HepG2 (cell line): ENCODE results near the gene PDGFB. TPM values are rescaled to one million over a fixed set of nuclear protein-coding genes. Genes with fewer than 3 reads are reported as not detected.
A peak's percentile ranks its signal among the peaks of the same experiment; 100 is the strongest.

Experiments
- KAT7 ChIP-seq: IDR thresholded peaks from 2 replicates; pipeline ENCODE4 v1.6.1; 2018; ENCODE audit warnings: borderline replicate concordance, missing compliant biosample characterization
- KLF11 ChIP-seq: IDR thresholded peaks from 2 replicates; pipeline ENCODE4 v1.6.1; 2016; ENCODE audit warnings: missing compliant biosample characterization
- MED1 ChIP-seq: sonication (generic); formaldehyde crosslinking; IDR thresholded peaks from 2 replicates; pipeline ENCODE4 v1.4.0; 2020; ENCODE audit warnings: missing genetic modification reagents
- MTA1 ChIP-seq: sonication (generic); formaldehyde crosslinking; IDR thresholded peaks from 2 replicates; pipeline ENCODE4 v1.4.0; 2020; ENCODE audit warnings: missing genetic modification reagents, mild to moderate bottlenecking, borderline replicate concordance
- SALL1 ChIP-seq: sonication (generic); formaldehyde crosslinking; IDR thresholded peaks from 2 replicates; pipeline ENCODE4 v1.8.0; 2022; ENCODE audit warnings: mild to moderate bottlenecking, missing genetic modification reagents
- SMC3 ChIP-seq: IDR thresholded peaks from 2 replicates; pipeline ENCODE4 v1.6.1; 2011; ENCODE audit warnings: low read length, improper control_type of control experiment
- TFDP1 ChIP-seq: IDR thresholded peaks from 2 replicates; pipeline ENCODE4 v1.6.1; 2016; ENCODE audit warnings: missing compliant biosample characterization, missing genetic modification reagents, borderline replicate concordance
- ZNF503 ChIP-seq: sonication (generic); formaldehyde crosslinking; IDR thresholded peaks from 2 replicates; pipeline ENCODE4 v1.4.0; 2020; ENCODE audit warnings: missing genetic modification reagents
- ZNF691 ChIP-seq: sonication (generic); formaldehyde crosslinking; IDR thresholded peaks from 2 replicates; pipeline ENCODE4 v1.4.0; 2020; ENCODE audit warnings: missing genetic modification reagents, low read depth, mild to moderate bottlenecking, borderline replicate concordance
- ZNF773 ChIP-seq: sonication (generic); formaldehyde crosslinking; IDR thresholded peaks from 2 replicates; pipeline ENCODE4 v1.4.0; 2020; ENCODE audit warnings: missing genetic modification reagents, borderline replicate concordance
- ZSCAN22 ChIP-seq: sonication (generic); formaldehyde crosslinking; IDR thresholded peaks from 2 replicates; pipeline ENCODE4 v1.4.0; 2020; ENCODE audit warnings: mild to moderate bottlenecking, missing genetic modification reagents
- polyA plus RNA-seq, 8 experiments: library from polyadenylated mRNA; depleted of rRNA in 3 of 8; stranded (reverse) in 7 of 8; unstranded in 1 of 8; fragments of >200 nt; fragmentation: Illumina TruSeq in 4 of 8; extraction: Trizol in 4 of 8; gene quantifications; 2 replicates each; pipeline versions ENCODE4 v1.2.1 to v1.2.3, GENCODE V29; 2011 to 2016; ENCODE audit warnings: low read depth in 4 of 8, missing spikeins in 1 of 8, mixed read lengths in 1 of 8; ENCODE audit not compliant: insufficient read depth in 1 of 8
- total RNA-seq, 5 experiments: library from RNA; depleted of rRNA; stranded (reverse); fragments of >200 nt; fragmentation: Illumina TruSeq; extraction: Trizol; gene quantifications; 2 replicates each; pipeline ENCODE4 v1.2.3, GENCODE V29; 2016; ENCODE audit warnings: low read depth in 1 of 5
- TF ChIP-seq, protein P1 (sequence below): sonication (generic); formaldehyde crosslinking; IDR thresholded peaks from 2 replicates; pipeline ENCODE4 v1.5.1; 2020; ENCODE audit warnings: mild to moderate bottlenecking, missing genetic modification reagents, borderline replicate concordance
- TF ChIP-seq, protein P2 (sequence below): sonication (generic); formaldehyde crosslinking; IDR thresholded peaks from 2 replicates; pipeline ENCODE4 v1.5.1; 2020; ENCODE audit warnings: missing genetic modification reagents, mild to moderate bottlenecking, borderline replicate concordance
- TF ChIP-seq, protein P3 (sequence below): IDR thresholded peaks from 2 replicates; pipeline ENCODE4 v1.6.1; 2016

The PDGFB gene
- total and polyA plus RNA-seq, 2 of the 13 experiments (the other 11 are each of a cell fraction or from before 2014, with no cell fraction given), result 1.4 to 10.1 TPM

GRCh38 chr22:39283322-39284141 is 38.8 kb upstream of the PDGFB start (continued):
- peak; percentile 51; the same call in 1 of the 2 replicates for TF ChIP-seq ZNF503 (CRISPR knock-in tag)
- peak; percentile 30; the same call in 1 of the 2 replicates for TF ChIP-seq KAT7 (CRISPR knock-in tag)
- TF ChIP-seq ZNF773 (CRISPR knock-in tag), result no peak
- 0 out of 2 replicates have a peak, but pooled peaks have one; percentile 53 for TF ChIP-seq KLF11
- TF ChIP-seq SALL1, result peak; percentile 74; the same call in 1 of the 2 replicates
- no peak for TF ChIP-seq ZSCAN22
- TF ChIP-seq MED1, result peak; percentile 97
- TF ChIP-seq, protein P1, sequence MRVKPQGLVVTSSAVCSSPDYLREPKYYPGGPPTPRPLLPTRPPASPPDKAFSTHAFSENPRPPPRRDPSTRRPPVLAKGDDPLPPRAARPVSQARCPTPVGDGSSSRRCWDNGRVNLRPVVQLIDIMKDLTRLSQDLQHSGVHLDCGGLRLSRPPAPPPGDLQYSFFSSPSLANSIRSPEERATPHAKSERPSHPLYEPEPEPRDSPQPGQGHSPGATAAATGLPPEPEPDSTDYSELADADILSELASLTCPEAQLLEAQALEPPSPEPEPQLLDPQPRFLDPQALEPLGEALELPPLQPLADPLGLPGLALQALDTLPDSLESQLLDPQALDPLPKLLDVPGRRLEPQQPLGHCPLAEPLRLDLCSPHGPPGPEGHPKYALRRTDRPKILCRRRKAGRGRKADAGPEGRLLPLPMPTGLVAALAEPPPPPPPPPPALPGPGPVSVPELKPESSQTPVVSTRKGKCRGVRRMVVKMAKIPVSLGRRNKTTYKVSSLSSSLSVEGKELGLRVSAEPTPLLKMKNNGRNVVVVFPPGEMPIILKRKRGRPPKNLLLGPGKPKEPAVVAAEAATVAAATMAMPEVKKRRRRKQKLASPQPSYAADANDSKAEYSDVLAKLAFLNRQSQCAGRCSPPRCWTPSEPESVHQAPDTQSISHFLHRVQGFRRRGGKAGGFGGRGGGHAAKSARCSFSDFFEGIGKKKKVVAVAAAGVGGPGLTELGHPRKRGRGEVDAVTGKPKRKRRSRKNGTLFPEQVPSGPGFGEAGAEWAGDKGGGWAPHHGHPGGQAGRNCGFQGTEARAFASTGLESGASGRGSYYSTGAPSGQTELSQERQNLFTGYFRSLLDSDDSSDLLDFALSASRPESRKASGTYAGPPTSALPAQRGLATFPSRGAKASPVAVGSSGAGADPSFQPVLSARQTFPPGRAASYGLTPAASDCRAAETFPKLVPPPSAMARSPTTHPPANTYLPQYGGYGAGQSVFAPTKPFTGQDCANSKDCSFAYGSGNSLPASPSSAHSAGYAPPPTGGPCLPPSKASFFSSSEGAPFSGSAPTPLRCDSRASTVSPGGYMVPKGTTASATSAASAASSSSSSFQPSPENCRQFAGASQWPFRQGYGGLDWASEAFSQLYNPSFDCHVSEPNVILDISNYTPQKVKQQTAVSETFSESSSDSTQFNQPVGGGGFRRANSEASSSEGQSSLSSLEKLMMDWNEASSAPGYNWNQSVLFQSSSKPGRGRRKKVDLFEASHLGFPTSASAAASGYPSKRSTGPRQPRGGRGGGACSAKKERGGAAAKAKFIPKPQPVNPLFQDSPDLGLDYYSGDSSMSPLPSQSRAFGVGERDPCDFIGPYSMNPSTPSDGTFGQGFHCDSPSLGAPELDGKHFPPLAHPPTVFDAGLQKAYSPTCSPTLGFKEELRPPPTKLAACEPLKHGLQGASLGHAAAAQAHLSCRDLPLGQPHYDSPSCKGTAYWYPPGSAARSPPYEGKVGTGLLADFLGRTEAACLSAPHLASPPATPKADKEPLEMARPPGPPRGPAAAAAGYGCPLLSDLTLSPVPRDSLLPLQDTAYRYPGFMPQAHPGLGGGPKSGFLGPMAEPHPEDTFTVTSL (CRISPR knock-in tag), result peak; percentile 81; the same call in 1 of the 2 replicates
- TF ChIP-seq TFDP1 (CRISPR knock-in tag), result peak; percentile 57; the same call in 1 of the 2 replicates
- TF ChIP-seq, protein P2, sequence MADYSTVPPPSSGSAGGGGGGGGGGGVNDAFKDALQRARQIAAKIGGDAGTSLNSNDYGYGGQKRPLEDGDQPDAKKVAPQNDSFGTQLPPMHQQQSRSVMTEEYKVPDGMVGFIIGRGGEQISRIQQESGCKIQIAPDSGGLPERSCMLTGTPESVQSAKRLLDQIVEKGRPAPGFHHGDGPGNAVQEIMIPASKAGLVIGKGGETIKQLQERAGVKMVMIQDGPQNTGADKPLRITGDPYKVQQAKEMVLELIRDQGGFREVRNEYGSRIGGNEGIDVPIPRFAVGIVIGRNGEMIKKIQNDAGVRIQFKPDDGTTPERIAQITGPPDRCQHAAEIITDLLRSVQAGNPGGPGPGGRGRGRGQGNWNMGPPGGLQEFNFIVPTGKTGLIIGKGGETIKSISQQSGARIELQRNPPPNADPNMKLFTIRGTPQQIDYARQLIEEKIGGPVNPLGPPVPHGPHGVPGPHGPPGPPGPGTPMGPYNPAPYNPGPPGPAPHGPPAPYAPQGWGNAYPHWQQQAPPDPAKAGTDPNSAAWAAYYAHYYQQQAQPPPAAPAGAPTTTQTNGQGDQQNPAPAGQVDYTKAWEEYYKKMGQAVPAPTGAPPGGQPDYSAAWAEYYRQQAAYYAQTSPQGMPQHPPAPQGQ (CRISPR knock-in tag), result 0 out of 2 replicates have a peak, but pooled peaks have one; percentile 40
- no peak for TF ChIP-seq SMC3
- TF ChIP-seq, protein P3, sequence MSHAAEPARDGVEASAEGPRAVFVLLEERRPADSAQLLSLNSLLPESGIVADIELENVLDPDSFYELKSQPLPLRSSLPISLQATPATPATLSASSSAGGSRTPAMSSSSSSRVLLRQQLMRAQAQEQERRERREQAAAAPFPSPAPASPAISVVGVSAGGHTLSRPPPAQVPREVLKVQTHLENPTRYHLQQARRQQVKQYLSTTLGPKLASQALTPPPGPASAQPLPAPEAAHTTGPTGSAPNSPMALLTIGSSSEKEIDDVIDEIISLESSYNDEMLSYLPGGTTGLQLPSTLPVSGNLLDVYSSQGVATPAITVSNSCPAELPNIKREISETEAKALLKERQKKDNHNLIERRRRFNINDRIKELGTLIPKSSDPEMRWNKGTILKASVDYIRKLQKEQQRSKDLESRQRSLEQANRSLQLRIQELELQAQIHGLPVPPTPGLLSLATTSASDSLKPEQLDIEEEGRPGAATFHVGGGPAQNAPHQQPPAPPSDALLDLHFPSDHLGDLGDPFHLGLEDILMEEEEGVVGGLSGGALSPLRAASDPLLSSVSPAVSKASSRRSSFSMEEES (CRISPR knock-in tag), result peak; percentile 80
- peak; percentile 88; the same call in 1 of the 2 replicates for TF ChIP-seq MTA1 (CRISPR knock-in tag)
- TF ChIP-seq ZNF691 (CRISPR knock-in tag), result peak; percentile 91; the same call in 1 of the 2 replicates
